Measurements from ENCODE around the gene PTPN12.

DNA sequence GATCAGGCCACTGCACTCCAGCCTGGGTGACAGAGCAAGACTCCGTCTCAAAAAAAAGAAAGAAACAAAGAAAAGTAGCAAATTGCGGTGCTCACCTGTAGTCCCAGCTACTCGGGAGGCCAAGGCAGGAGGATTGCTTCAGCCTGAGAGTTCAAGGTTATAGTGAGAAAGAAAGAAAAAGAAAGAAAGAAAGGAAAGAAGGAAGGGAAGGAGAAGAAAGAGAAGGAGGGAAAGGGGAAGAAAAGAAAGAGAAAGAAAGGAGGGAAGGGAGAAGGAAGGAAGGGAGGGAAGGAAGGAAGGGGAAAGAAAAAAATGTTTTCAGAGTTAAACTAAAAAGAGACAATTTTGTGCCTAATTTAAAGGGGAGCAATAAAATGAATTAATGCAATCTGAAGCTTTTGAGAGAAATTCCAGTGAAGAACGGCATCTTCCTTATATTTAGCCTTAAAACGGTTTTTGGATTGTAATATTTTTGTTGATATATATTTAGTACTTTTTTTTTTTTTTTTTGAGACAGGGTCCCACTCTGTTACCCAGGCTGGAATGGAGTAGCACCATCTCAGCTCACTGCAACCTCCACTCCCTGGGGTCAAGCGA is 111.7 kb downstream of the PTPN12 start:
- TF ChIP-seq, protein P1, sequence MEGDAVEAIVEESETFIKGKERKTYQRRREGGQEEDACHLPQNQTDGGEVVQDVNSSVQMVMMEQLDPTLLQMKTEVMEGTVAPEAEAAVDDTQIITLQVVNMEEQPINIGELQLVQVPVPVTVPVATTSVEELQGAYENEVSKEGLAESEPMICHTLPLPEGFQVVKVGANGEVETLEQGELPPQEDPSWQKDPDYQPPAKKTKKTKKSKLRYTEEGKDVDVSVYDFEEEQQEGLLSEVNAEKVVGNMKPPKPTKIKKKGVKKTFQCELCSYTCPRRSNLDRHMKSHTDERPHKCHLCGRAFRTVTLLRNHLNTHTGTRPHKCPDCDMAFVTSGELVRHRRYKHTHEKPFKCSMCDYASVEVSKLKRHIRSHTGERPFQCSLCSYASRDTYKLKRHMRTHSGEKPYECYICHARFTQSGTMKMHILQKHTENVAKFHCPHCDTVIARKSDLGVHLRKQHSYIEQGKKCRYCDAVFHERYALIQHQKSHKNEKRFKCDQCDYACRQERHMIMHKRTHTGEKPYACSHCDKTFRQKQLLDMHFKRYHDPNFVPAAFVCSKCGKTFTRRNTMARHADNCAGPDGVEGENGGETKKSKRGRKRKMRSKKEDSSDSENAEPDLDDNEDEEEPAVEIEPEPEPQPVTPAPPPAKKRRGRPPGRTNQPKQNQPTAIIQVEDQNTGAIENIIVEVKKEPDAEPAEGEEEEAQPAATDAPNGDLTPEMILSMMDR (IDR thresholded peaks at IDR 0.05), result no peak
- TF ChIP-seq POLR2A (IDR thresholded peaks at IDR 0.05), result no peak
